HG02759 (cell line): ENCODE measurements around the gene FBXW2.
A peak's percentile ranks its signal among the peaks of the same experiment; 100 is the strongest.

ENCODE experiments used
- ATAC-seq: cut with Tn5 transposase; IDR thresholded peaks from one replicate; pipeline ENCODE4 v1.9.1; 2021; ENCODE audit warnings: mild to moderate bottlenecking, moderate library complexity; ENCODE audit not compliant: unreplicated experiment

Gene FBXW2

DNA sequence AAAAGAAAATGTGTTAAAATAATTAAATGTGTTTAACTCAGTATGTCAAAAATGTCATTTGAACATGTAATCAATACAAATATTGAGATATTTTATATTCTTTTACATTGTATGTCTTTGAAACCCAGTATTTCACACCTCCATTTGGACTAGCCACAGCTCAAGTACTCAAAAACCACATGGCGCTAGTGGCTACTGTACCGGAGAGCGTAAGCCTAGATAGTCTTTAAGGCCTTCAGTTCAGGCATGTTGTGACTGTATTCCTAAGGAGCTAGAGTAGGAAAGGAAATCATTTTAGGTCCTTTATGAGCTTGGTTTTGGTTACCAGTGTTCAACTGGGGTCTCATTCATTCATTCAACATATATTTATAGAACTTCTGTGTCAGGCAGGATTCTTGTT is 12.8 kb downstream of the FBXW2 start:
- no peak for ATAC-seq

DNA sequence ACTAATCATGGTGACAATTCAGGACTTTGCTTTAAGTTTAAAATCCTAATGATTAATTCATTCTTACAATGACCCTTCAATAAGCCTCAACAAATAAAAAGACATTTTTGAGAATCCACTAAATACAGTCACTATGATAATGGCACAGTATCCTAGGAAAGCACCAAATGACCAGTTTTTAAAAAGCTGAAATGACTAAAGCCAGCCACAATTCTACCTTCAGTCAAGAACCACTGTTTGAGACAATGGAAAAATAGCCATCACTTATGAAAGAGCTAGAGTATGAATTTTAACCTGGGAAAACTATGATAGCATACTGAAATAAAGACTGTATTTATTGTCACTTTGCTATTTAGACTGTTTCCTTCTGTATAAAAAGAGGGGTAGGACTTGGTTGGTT is 14.0 kb downstream of the FBXW2 start:
- ATAC-seq: no peak

DNA sequence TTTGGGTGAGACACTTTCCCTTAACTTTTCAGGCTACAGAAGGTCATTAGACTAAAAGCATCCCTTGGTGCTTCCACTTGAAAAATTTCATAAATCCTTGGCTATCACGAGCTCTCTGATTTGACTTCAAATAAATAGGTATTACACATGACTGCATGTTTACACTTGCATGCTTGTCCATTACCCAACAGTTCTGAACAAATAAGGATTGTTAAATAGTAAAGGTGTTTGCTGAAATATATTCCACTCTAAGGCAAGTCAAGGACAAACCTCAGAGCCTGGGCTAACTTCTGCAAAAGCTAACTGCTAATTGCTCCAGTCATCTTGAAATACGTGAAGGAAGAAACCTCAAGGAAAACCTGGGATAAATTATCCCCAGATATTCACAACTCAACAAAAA is 14.5 kb downstream of the FBXW2 start:
- ATAC-seq: no peak

DNA sequence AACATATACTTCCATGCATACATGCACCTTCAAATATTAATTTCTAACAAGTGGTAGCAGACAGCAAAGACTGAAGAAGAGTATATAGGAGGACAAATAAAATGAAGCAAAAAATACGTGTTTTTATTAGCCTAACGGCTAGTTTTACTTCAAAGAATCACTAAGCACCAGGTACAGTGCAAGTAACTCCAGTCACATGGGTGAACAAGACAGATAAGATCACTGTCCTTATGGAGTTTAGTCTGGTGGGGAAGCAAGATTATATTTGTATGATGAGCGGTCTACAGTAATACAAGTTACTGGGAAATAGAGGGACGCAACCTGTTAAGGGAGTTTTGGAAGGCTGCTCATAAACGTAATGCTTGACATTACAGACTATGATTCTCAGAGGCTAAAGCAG is 16.0 kb downstream of the FBXW2 start:
- no peak for ATAC-seq

DNA sequence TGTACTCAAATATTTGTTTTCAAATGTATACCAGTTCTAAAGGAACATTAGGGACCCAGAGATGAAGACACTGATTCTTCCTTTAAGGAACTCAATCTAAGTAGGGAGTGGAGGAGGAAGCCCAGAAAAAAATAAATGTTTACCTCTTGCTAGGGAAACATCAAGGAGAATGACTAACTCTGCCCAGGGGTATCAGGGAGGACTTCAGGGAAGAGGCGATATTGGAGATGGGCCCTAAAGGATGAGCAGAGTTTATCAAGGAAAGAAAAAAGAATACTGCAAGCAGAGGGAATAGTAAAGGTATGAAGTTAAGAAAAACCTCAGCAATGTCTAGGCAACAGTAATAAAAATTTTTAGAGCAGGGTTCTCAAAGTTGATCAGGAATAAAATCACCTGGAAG is 16.4 kb downstream of the FBXW2 start:
- ATAC-seq: no peak

DNA sequence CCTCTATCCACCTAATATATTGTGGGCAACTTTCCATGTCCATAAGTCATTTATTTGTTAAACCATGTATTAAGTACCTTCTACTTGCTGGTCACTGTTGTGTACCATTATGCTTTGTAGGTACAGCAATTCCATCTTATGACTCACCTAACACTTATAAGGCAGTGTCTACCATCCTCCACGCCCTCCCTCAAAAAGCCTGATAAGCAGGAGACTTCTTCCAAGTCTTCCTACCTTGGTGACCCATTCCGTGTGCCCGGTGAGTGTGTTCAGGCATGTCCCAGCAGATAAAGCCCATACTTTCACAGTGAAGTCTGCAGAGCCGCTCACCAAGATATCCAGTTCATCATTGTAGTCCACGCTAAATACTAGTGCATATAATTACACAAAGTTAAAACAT is 17.4 kb downstream of the FBXW2 start:
- ATAC-seq: no peak

DNA sequence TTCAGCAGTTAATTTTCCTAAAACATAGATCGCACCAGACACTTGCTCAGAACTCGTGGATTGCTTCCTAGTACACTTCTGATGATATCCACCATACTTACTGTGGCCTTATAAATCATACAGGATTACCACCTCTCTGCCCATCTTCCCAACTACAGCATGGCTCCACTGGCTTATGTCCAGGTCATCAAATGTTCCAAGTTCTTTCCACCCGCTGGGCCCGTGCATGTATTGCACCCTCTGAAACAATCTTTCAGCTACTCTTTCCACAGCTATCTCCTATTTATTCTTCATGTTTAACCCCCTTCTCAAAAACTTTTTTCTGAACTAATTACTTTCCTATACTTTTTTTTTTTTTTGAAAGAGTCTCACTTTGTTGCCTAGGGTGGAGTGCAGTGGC is 18.5 kb downstream of the FBXW2 start:
- no peak for ATAC-seq

DNA sequence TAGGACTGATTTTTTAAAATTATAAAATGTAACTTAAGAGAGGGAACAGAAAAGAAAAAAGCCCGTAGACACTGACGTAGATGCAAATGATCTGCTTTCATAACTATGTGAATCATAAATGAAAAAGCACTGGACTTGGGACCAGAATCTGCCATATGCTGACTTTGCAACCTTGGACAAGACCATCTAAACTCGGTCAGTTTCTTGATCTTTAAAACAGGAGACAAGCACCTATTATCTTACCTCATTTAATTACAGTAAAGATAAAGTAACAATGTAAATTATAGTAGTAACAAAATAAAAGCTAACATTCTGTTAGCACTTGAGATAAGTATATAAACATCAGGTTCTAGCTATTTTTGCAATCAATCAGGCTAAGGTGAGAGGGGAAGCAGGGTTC is 20.0 kb downstream of the FBXW2 start:
- no peak for ATAC-seq

DNA sequence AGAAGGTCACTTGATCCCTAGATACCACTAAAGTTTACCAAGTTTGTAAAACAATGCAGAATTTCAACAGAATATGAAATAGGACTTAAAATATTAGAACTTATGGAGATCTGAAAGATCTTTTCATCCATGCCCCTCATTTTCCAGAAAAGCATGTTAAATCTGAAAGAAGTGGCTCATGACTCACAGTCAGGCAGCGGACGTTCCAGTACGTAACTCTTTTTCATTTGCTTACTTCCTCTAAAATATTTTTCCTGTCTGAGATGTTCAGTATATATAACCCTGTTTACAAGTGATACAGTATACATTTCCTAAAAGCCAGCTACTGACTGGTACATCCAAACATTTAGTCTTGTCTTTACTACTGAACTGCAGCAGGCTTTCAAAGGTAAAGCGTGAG is 22.3 kb downstream of the FBXW2 start:
- ATAC-seq: no peak

DNA sequence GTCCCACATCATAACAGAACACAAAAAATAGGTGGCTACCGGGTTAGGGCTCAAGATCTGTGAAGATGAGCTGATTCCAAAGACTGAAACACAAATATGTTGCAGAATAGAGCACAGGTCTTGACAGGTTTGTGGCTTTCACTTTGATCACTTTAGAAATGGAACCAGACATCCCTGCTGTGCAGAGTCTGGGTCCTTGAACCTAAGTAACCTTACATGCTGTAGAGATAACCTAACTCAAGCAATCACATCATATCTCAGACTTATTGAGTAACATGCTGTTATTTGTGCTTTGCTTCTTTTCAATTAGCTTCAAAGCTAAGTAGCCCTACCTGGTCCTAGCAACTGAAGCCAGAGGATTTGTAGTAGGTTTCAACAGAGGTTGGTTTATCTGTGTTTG is 24.3 kb downstream of the FBXW2 start:
- ATAC-seq: no peak

DNA sequence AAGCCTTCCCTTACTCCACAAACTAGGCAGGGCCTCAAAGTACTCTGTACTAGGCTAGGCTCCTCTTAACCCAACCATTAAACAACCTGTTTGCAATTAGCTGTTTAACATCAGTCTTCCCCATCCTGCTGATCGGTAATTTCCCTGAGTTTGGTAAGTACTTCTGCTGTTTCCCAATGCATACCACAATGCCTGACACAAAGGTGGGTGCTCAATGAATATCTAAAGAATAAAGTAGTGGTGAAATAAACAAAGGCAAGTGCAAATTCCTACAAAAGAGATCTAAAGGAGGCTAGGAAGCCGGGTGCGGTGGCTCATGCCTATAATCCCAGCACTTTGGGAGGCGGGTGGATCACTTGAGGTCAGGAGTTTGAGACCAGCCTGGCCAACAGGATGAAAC is 25.0 kb downstream of the FBXW2 start:
- no peak for ATAC-seq

DNA sequence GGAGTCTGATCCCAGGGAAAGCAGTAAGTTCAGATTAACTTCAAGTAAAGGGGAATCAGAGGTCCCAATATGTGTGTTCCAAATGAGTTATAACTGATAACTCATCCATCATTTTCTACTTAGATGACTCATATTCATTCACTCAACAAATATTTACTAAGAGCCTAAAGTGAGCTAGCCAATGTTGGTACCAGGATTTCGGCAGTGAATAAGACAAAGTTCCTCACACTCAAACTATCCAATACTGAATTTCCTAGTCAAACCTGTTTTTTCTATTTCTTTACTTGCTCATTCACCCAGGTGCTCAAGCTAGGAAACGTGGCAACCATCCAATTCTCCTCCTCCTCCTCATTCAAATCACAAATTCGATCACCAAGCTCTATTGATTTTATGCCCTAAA is 25.8 kb downstream of the FBXW2 start:
- ATAC-seq: no peak

DNA sequence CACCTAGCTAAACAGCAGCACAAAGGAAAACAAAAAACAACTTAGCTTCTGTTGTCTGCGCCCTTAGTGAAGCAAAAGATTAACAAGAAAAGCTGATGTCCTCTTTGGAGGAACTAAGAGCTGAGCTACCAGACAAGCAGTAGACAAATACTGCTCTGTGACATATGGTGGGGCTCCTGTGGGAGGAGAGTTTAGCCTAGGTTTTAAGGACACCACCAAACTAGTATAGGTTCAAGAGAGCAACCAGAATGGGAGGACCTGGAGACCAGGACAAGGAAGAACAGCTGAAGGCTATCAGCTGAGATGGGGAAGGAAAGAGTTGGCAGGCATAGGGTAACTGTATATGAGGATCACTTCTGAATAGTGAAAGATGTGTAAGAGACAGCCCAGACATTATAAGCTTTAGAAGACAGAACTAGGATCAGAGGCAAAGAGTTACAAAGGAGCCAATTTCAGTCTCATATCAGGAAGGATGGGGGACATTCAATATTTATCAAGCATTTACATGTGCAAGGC is 27.2 kb downstream of the FBXW2 start:
- no peak for ATAC-seq

DNA sequence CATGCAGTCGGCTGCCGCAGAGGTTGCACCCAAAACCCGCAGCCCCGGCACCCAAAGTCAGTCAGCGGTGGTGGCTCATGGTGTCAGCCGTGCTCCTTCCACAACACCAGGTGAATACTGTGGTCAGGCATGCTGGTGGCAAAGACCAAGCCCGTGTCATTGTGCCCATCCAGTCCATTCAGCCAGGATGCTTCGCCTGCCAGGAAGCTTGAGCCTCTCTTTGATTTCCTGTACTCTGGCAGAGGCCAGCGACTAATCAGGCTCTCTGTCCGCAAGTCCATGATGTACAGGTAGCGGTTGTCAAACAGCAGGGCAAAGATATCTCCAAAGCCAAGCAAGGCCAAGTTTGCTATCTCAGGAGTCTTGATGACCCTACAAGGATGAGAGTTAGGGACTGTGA is 28.7 kb downstream of the FBXW2 start:
- no peak for ATAC-seq

DNA sequence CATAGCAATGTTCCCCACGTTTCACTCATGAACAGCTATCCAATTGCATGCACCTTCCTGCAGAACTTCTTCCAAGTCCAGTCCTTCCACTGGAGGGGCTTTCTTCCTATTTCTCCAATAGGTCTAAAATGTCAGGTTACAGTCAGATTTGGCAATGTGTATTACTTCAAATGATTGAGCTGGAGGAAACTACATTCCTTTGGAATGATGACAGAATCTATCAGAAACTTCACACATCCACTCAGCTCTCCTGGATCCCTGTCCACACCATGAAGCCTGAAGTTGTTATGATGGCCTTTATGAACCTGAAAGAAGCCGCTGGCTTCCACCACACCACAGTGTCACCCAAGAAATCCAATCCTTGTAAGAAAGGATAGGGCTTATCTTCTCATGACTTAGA is 32.2 kb downstream of the FBXW2 start:
- ATAC-seq: no peak

DNA sequence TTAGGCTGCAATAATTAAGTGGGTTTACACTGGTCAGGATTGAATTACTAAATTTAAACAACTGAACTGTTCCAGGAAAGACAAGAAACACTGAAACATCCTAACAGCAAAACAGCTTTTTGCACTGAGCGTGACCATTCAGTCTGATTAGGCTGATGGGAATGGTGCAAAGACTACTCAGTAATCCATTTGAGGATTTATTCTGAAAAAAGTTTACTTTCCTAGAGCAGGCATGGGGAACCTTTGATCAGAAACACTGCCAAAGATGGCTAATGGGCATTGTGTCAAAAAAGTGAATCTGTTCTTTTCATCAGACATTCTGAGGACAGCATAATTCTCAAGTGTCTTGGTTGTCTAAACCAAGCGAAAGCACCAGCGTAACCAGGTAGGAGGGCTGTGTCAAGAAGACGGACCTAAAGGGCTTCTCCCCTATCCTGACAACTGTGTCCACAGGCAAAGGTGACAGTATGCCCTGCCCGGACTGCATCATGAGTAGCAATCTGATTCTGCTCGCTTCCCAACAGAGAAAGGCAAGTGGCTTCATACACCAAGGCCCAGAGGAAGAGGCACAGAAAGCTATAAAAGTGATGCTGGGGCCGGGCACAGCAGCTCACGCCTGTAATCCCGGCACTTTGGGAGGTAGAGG is 33.3 kb downstream of the FBXW2 start:
- ATAC-seq: no peak

DNA sequence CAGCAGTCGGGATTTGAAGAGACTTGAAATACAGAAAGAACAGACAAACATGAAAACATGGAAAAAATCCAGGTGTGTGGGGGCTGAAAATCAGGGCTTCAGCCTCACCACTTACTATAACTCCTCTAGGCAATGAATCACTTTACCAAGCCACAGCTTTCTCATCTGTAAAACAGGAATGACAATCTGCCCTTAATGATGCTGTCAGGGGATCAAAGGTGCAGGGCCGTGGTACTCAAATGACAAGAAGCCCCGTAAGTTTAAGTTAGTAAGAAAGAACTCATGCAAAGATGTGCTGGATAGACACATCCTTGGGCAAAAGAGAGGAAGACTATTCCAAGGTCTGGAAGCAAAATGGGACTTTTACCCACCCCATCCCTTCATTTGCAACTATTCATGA is 34.7 kb downstream of the FBXW2 start:
- no peak for ATAC-seq

DNA sequence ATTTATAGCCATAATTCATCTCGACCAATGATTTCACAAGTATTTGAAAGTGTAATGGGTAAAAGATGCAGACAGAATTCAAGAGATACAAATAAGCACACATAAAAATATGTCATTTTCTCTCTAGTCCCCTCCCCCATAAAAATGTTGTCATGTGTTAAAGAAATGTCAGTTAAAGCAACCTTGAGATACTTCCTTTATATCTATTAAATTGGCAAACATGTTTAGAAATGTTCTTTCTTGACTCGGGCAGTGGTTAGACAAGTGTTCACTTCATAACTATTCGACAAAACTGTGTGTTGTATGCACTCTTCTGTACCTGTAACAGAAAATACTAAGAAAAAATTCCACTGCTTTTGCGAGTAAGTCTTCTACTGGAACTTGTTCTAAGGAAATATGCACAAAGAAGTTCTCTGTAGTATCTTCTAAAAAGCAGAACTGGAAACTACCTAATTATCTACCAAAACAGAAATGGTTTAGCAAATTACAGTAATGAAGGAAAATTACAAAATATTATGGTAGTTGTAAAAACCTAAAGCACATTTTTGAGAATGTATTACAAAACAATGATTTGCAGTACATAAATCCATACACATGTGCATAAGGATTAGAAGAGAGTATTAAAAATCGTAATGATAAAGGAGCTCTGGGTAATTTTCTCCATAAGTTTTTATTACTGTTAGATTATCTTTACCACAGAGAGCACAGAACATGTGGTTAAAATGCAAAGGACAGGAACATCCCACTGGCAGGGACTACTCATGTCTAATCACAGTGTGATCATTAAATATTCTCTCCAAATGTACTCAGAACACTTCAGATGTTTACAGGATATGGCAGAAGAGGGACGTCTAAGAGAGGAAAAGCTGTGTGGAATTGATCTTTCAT is 35.9 kb downstream of the FBXW2 start:
- no peak for ATAC-seq

DNA sequence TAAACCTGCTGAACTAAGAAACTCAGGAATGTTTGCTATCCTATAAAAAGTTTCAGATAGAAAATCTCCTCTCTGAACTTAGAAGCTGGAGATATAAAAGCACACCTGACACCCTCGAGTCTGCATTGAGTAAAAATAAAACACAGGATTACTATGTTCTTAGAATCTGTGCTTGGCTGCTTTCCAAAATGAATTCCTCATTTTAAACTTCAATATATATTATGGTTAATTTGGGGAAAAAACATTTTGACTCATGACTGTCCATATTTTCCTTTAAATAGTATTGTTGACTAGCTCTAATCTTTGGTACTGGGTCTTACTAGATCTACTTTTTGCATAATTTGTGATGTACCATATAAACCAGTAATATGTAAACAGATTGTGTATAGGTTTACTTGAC is 36.7 kb downstream of the FBXW2 start:
- no peak for ATAC-seq

DNA sequence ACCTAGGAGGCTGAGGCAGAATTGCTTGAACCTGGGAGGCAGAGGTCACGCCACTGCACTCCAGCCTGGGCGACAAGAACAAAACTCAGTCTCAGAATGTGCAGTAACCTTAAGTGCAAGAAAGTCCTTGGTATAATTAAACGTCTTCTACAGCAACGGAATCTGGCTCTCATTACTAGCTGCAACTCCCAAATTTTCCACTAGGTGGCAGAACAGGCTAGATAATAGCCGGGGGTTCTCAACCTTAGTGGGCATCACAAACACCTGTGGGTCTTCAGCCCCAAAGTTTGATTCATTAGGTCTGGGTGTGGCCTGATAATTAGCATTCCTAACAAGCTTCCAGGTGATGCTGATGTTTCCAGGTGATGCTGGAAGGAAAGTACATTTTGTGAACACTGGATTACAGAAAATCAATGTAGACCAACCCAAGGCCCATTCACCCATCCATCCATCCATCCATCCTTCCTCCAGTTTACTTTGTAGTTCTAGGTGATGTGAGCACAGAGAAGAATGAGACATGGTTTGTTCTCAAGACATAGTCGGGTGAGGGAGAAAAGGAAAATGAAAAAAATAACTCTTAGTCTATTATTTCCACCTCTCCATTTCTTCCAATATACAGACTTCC is 37.3 kb downstream of the FBXW2 start:
- peak; percentile 43 for ATAC-seq

DNA sequence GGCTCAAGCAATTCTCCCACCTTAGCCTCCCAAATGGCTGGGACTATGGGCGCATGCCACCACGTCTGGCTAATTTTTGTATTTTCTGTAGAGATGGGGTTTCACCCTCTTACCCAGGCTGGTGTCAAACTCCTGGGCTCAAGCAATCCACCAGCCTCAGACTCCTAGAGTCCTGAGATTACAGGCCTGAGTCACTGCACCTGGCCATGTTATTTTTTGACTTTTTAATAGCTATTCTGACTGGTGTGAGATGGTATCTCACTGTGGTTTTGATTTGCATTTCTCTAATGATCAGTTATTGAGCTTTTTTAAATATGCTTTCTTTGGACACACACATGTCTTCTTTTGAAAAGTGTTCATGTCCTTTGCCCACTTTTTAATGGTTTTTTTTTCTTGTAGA is 38.2 kb downstream of the FBXW2 start:
- ATAC-seq: peak; percentile 84

DNA sequence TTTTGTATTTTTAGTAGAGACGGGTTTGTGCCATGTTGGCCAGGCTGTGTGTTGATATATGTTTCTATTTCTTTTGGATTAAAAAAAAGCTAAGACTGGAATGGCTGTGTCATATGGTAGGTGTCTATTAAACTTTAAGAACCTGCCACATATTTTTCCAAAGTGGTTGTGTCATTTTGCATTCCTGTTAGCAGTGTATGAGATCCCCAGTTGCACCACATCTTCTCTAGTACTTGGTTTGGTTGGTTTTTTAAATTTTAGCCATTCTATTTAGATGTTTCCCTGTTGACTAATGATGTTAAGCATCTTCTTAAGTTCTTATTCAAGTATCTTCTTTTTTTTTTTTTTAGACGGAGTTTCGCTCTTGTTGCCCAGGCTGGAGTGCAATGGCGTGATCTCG is 42.8 kb downstream of the FBXW2 start:
- no peak for ATAC-seq
